GM12873 (cell line): Measurements from ENCODE around the gene KRT78.

Source experiments
- CTCF ChIP-seq: IDR thresholded peaks from 2 replicates; pipeline ENCODE4 v1.5.1; 2012; ENCODE audit warnings: low read depth, mild to moderate bottlenecking, moderate library complexity, low read length, control low read depth; ENCODE audit not compliant: insufficient read depth; ENCODE audit errors: missing control alignments

KRT78 gene

GRCh38 chr12:52814710-52815155, 34.1 kb downstream of the KRT78 start:
- no peak for TF ChIP-seq CTCF

GRCh38 chr12:52813885-52814709, 34.7 kb downstream of the KRT78 start, which contains the start of gene KRT4:
Gene KRT4, minus strand, starts transcription at chr12:52814116. Its CDS starts 58 bp downstream, at chr12:52814058.
- TF ChIP-seq CTCF: no peak

- TF ChIP-seq CTCF: no peak
These were observed 35.5 kb downstream of the KRT78 start for GRCh38 chr12:52813203-52813819.

- TF ChIP-seq CTCF: no peak
These were observed 36.0 kb downstream of the KRT78 start for GRCh38 chr12:52812749-52813148.

GRCh38 chr12:52812073-52812400, 36.8 kb downstream of the KRT78 start:
- TF ChIP-seq CTCF: no peak

GRCh38 chr12:52811191-52812072, 37.4 kb downstream of the KRT78 start:
- TF ChIP-seq CTCF: no peak

- TF ChIP-seq CTCF: no peak
These were observed 38.2 kb downstream of the KRT78 start for GRCh38 chr12:52810554-52810953.
